ENCODE data around the gene CALU. TPM values are rescaled to one million over a fixed set of nuclear protein-coding genes. Genes with fewer than 3 reads are reported as not detected.

CALU gene
- total RNA-seq, 2 experiments from 2014 or later, result 29.5 to 32.1 TPM

- Mint-ChIP-seq H3K4me3 (no peak overlapping the region), H3K9me3 (no peaks in the 10 kb centered on the region), H3K36me3 (ENCODE audit: low read depth) (no peaks in the 10 kb centered on the region), H3K27ac (no peak overlapping the region), H3K4me1 (no peaks in the 10 kb centered on the region), H3K27me3 (peaks cover 17% of the 10 kb centered on the region)
- POLR2A ChIA-PET, result no interaction called here
- no peak for DNase-seq
- CTCF ChIA-PET, result interaction anchor here (0.8 kb wide), 1 partner anchor 29 kb away, joined by 3 read pairs; no protein-coding TSS in a partner anchor
Observed at GRCh38 chr7:128707752-128708151, 31.4 kb upstream of the CALU start.

- H3K4me1 Mint-ChIP-seq, result no peaks in the 10 kb centered on the region
- CTCF ChIA-PET, result interaction anchor here (0.8 to 1.2 kb wide), 2 partner anchors 28 to 31 kb away, joined by 3 read pairs; partner anchors contain the start of gene CALU
Observed at GRCh38 chr7:128708235-128708634, 30.9 kb upstream of the CALU start.

GRCh38 chr7:128708824-128709223 is 30.3 kb upstream of the CALU start:
- Mint-ChIP-seq H3K4me1 (no peaks in the 10 kb centered on the region), H3K27me3 (peaks cover 8% of the 10 kb centered on the region), H3K4me3 (no peak overlapping the region), H3K36me3 (ENCODE audit: low read depth) (no peaks in the 10 kb centered on the region), H3K9me3 (no peaks in the 10 kb centered on the region), H3K27ac (no peak overlapping the region)
- DNase-seq, result no peak
- ChIA-PET POLR2A (no interaction called here), CTCF (interaction anchor here (1.2 kb wide), 1 partner anchor 30 kb away, joined by 3 read pairs; the partner anchor contains the start of gene CALU)

More at GRCh38 chr7:128708235-128708634, 30.9 kb upstream of the CALU start:
- POLR2A ChIA-PET, result no interaction called here
- no peak for DNase-seq
- H3K27me3 Mint-ChIP-seq, result peaks cover 13% of the 10 kb centered on the region
- no peak overlapping the region for H3K4me3 Mint-ChIP-seq
- no peak overlapping the region for H3K27ac Mint-ChIP-seq
- no peaks in the 10 kb centered on the region for H3K36me3 Mint-ChIP-seq (ENCODE audit: low read depth)
- no peaks in the 10 kb centered on the region for H3K9me3 Mint-ChIP-seq

- H3K36me3 Mint-ChIP-seq (ENCODE audit: low read depth), result no peaks in the 10 kb centered on the region
- no peak overlapping the region for H3K27ac Mint-ChIP-seq
- DNase-seq, result no peak
- H3K4me3 Mint-ChIP-seq, result no peak overlapping the region
- H3K4me1 Mint-ChIP-seq, result no peaks in the 10 kb centered on the region
- ChIA-PET CTCF (no interaction called here), POLR2A (no interaction called here)
- H3K9me3 Mint-ChIP-seq, result no peaks in the 10 kb centered on the region
- H3K27me3 Mint-ChIP-seq, result peaks cover 18% of the 10 kb centered on the region
Observed at GRCh38 chr7:128710481-128710880, 28.7 kb upstream of the CALU start.

GRCh38 chr7:128713794-128714193 is 25.4 kb upstream of the CALU start:
- CTCF ChIA-PET, result no interaction called here
- Mint-ChIP-seq H3K4me1 (no peaks in the 10 kb centered on the region), H3K36me3 (ENCODE audit: low read depth) (no peaks in the 10 kb centered on the region), H3K4me3 (no peak overlapping the region), H3K27ac (no peak overlapping the region), H3K27me3 (peaks cover 25% of the 10 kb centered on the region), H3K9me3 (no peaks in the 10 kb centered on the region)
- POLR2A ChIA-PET, result interaction anchor here (0.6 kb wide), 1 partner anchor 47 kb away, joined by 3 read pairs; no protein-coding TSS in a partner anchor
- DNase-seq, result no peak

GRCh38 chr7:128714701-128715495 is 24.3 kb upstream of the CALU start:
- H3K4me1 Mint-ChIP-seq, result no peaks in the 10 kb centered on the region
- no peak for DNase-seq
- POLR2A ChIA-PET, result no interaction called here
- H3K9me3 Mint-ChIP-seq, result no peaks in the 10 kb centered on the region
- H3K36me3 Mint-ChIP-seq (ENCODE audit: low read depth), result no peaks in the 10 kb centered on the region
- CTCF ChIA-PET, result no interaction called here
- H3K27me3 Mint-ChIP-seq, result peaks cover 26% of the 10 kb centered on the region
- H3K27ac Mint-ChIP-seq, result no peak overlapping the region
- H3K4me3 Mint-ChIP-seq, result no peak overlapping the region

- ChIA-PET CTCF (interaction anchor here (0.5 to 0.6 kb wide), 2 partner anchors 418 to 1270 kb away, joined by 3 to 4 read pairs; no protein-coding TSS in a partner anchor), POLR2A (no interaction called here)
- no peak for DNase-seq
- Mint-ChIP-seq H3K27me3 (peaks cover 29% of the 10 kb centered on the region), H3K27ac (no peak overlapping the region), H3K9me3 (no peaks in the 10 kb centered on the region), H3K36me3 (ENCODE audit: low read depth) (no peaks in the 10 kb centered on the region), H3K4me3 (no peak overlapping the region), H3K4me1 (no peaks in the 10 kb centered on the region)
Observed at GRCh38 chr7:128718967-128719642, 20.1 kb upstream of the CALU start.

GRCh38 chr7:128721376-128721775 is 17.8 kb upstream of the CALU start:
- Mint-ChIP-seq H3K4me3 (no peak overlapping the region), H3K27me3 (peaks cover 29% of the 10 kb centered on the region), H3K9me3 (no peaks in the 10 kb centered on the region), H3K36me3 (ENCODE audit: low read depth) (no peaks in the 10 kb centered on the region), H3K27ac (no peak overlapping the region), H3K4me1 (no peaks in the 10 kb centered on the region)
- ChIA-PET CTCF (interaction anchor here (1.0 to 1.2 kb wide), 2 partner anchors 20 to 31 kb away, joined by 3 to 4 read pairs; no protein-coding TSS in a partner anchor), POLR2A (no interaction called here)
- DNase-seq, result no peak

GRCh38 chr7:128724743-128725142 is 14.4 kb upstream of the CALU start:
- ChIA-PET POLR2A (no interaction called here), CTCF (interaction anchor here (2.6 kb wide), 1 partner anchor 10 kb away, joined by 13 read pairs; no protein-coding TSS in a partner anchor)
- no peak for DNase-seq
- Mint-ChIP-seq H3K36me3 (ENCODE audit: low read depth) (no peaks in the 10 kb centered on the region), H3K9me3 (no peaks in the 10 kb centered on the region), H3K4me3 (no peak overlapping the region), H3K4me1 (no peaks in the 10 kb centered on the region), H3K27me3 (peaks cover 28% of the 10 kb centered on the region), H3K27ac (no peak overlapping the region)

GRCh38 chr7:128725531-128725930 is 13.6 kb upstream of the CALU start:
- H3K27me3 Mint-ChIP-seq, result peaks cover 28% of the 10 kb centered on the region
- no peaks in the 10 kb centered on the region for H3K9me3 Mint-ChIP-seq
- CTCF ChIA-PET, result interaction anchor here (1.6 to 2.6 kb wide), 2 partner anchors 10 to 26 kb away, joined by 4 to 13 read pairs; no protein-coding TSS in a partner anchor
- POLR2A ChIA-PET, result no interaction called here
- no peaks in the 10 kb centered on the region for H3K4me1 Mint-ChIP-seq
- H3K27ac Mint-ChIP-seq, result no peak overlapping the region
- no peak for DNase-seq
- H3K4me3 Mint-ChIP-seq, result no peak overlapping the region
- H3K36me3 Mint-ChIP-seq (ENCODE audit: low read depth), result no peaks in the 10 kb centered on the region

GRCh38 chr7:128726059-128726736 is 13.0 kb upstream of the CALU start:
- Mint-ChIP-seq H3K4me3 (no peak overlapping the region), H3K4me1 (no peaks in the 10 kb centered on the region), H3K27ac (no peak overlapping the region), H3K9me3 (no peaks in the 10 kb centered on the region), H3K27me3 (peaks cover 27% of the 10 kb centered on the region), H3K36me3 (ENCODE audit: low read depth) (no peaks in the 10 kb centered on the region)
- ChIA-PET POLR2A (no interaction called here), CTCF (interaction anchor here (1.3 to 2.6 kb wide), 3 partner anchors 9 to 26 kb away, joined by 3 to 13 read pairs (median 4); no protein-coding TSS in a partner anchor)
- no peak for DNase-seq

- Mint-ChIP-seq H3K9me3 (no peaks in the 10 kb centered on the region), H3K36me3 (ENCODE audit: low read depth) (no peaks in the 10 kb centered on the region), H3K4me3 (no peak overlapping the region), H3K27me3 (peaks cover 28% of the 10 kb centered on the region), H3K4me1 (no peaks in the 10 kb centered on the region), H3K27ac (no peak overlapping the region)
- DNase-seq, result no peak
- CTCF ChIA-PET, result interaction anchor here (1.3 to 2.6 kb wide), 3 partner anchors 8 to 27 kb away, joined by 3 to 13 read pairs (median 4); no protein-coding TSS in a partner anchor
- POLR2A ChIA-PET, result no interaction called here
Observed at GRCh38 chr7:128726737-128727072, 12.5 kb upstream of the CALU start.

GRCh38 chr7:128727239-128727638 is 11.9 kb upstream of the CALU start:
- peaks cover 28% of the 10 kb centered on the region for H3K27me3 Mint-ChIP-seq
- H3K4me1 Mint-ChIP-seq, result no peaks in the 10 kb centered on the region
- no peak for DNase-seq
- no peak overlapping the region for H3K4me3 Mint-ChIP-seq
- ChIA-PET POLR2A (no interaction called here), CTCF (interaction anchor here (1.3 kb wide), 1 partner anchor 11 kb away, joined by 3 read pairs; no protein-coding TSS in a partner anchor)
- H3K27ac Mint-ChIP-seq, result no peak overlapping the region
- no peaks in the 10 kb centered on the region for H3K9me3 Mint-ChIP-seq
- H3K36me3 Mint-ChIP-seq (ENCODE audit: low read depth), result no peaks in the 10 kb centered on the region
